ENCODE data around the gene COPS9.

The COPS9 gene

GRCh38 chr2:240095556-240096523, 40.3 kb downstream of the COPS9 start:
- peaks cover 66% of the 10 kb centered on the region for H3K27me3 Mint-ChIP-seq (ENCODE audit: low read depth)
- no peak overlapping the region for H3K4me3 Mint-ChIP-seq
- H3K4me1 Mint-ChIP-seq: no peaks in the 10 kb centered on the region
- H3K27ac Mint-ChIP-seq: no peak overlapping the region
- H3K36me3 Mint-ChIP-seq (ENCODE audit: low read depth): no peaks in the 10 kb centered on the region
- H3K9me3 Mint-ChIP-seq: peaks cover 49% of the 10 kb centered on the region
- TF ChIP-seq CTCF (IDR thresholded peaks at IDR 0.05; ENCODE audit: unreplicated experiment in 3 of 3): no peak

DNA sequence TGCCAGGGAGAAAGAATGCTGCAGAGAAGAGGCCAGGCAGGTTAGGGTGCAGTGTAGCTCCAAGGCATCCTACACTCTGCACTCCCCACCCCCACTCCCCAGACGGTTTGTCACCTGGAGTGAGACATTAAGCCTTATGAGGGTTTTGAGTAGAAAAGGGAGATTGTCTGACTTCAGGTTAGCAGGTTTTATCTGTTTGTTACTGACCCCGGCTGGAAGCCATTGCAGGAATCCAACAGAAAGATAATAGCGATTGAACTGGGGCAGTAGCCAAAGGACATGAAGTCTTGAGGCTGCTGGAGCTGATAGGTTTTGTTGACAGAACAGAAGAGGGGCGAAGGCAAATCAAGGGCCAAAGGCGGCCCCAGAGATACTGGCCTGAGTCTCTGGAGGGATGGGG, 46.8 kb downstream of the COPS9 start:
- no peak for TF ChIP-seq CTCF (IDR thresholded peaks at IDR 0.05; ENCODE audit: unreplicated experiment in 3 of 3)
- H3K4me3 Mint-ChIP-seq: no peak overlapping the region
- H3K27ac Mint-ChIP-seq: no peak overlapping the region
- H3K27me3 Mint-ChIP-seq (ENCODE audit: low read depth): peaks cover 44% of the 10 kb centered on the region
- H3K4me1 Mint-ChIP-seq: no peaks in the 10 kb centered on the region
- H3K9me3 Mint-ChIP-seq: peaks cover 39% of the 10 kb centered on the region
- H3K36me3 Mint-ChIP-seq (ENCODE audit: low read depth): no peaks in the 10 kb centered on the region

- H3K4me3 Mint-ChIP-seq: no peak overlapping the region
- peaks cover 30% of the 10 kb centered on the region for H3K9me3 Mint-ChIP-seq
- H3K36me3 Mint-ChIP-seq (ENCODE audit: low read depth): no peaks in the 10 kb centered on the region
- no peaks in the 10 kb centered on the region for H3K4me1 Mint-ChIP-seq
- H3K27me3 Mint-ChIP-seq (ENCODE audit: low read depth): peaks cover 29% of the 10 kb centered on the region
- no peak overlapping the region for H3K27ac Mint-ChIP-seq
- no peak for TF ChIP-seq CTCF (IDR thresholded peaks at IDR 0.05; ENCODE audit: unreplicated experiment in 3 of 3)
These were observed 49.5 kb downstream of the COPS9 start for GRCh38 chr2:240086563-240086962.

Measured in nephron (organoid).